SW480 (cell line): ENCODE data around the gene PPP1R26.
A peak's percentile ranks its signal among the peaks of the same experiment; 100 is the strongest.

ENCODE experiments used
- DNase-seq: peaks from one replicate; pipeline ENCODE4 v3.0.0-alpha.2; 2016; ENCODE audit warnings: low spot score

PPP1R26 gene

GRCh38 chr9:135489188-135489906 lies 9.8 kb downstream of the PPP1R26 start:
- DNase-seq = no peak

DNA sequence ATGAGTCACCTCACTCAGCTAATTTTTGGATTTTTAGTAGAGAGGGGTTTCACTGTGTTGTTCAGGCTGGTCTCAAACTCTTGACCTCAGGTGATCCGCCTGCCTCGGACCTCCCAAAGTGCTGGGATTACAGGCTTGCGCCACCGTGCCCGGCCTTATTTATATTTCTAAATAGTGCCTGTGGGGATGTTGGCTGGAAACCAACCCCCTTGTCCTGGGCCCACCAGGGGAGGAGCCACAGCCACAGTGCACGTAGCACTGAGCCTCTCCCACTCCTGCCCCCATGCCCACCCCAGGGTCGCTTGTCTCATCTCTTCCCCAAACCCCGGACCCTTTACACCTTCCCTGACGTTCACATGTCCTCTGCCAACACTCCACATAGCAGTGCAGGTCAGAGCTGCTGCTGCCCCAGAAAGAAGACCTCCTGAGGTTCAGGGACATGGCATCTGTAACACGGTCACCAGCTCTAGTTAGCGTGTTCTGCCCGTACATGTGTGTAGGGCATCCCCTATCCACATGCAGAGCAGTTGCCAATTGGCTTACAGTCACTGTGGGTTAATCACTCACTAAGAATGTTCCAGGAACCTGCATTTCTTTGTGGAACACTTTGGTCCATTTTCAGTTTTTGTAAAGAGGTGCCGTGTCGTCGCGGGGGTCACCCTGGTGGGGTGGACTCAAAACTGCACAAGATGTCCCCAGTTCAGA lies 10.7 kb downstream of the PPP1R26 start:
- DNase-seq = no peak

DNA sequence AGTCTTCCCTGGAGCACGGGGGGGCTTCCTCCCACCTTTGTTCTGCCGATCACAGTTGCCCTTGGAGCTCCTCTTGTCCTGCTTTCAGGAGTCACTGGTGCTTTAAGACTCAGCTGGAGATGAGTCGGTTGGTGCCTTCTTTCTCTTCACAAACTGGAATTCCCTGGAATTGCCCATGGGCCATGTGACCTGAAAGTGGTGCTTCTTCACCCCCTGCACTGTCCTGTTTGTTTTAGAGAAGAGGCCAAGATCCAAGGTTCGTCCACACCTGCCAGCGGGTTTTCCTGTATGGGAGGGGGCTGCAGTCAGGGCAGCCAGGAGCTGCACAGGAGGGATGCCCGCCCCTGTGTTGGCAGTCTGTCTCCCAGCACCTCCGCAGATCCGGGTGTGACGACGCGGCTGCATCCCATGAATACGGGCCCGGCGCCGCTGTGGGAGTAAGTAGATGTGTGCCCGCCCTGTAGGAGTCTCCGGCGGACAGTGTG lies 11.4 kb downstream of the PPP1R26 start:
- DNase-seq = no peak

DNA sequence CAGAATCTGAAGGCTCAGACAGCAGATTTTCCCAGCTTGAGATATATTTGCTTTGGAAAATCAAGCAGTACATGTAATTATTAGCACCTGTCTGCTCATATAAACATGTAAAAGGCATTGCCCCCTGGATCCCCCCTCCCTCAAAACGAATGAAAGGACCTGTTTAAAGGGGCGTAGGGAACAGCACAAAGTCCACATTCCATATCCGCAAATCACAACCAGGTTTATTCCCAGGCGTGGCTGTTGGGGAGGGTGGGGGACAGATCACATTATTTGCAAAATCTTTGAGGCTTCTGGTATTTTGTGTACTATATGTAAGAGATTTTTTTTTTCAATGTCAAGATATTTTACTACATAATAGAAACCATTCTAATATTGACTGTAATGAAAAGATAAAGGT lies 12.2 kb downstream of the PPP1R26 start:
- no peak for DNase-seq

GRCh38 chr9:135492886-135493669 lies 13.5 kb downstream of the PPP1R26 start:
- no peak for DNase-seq

DNA sequence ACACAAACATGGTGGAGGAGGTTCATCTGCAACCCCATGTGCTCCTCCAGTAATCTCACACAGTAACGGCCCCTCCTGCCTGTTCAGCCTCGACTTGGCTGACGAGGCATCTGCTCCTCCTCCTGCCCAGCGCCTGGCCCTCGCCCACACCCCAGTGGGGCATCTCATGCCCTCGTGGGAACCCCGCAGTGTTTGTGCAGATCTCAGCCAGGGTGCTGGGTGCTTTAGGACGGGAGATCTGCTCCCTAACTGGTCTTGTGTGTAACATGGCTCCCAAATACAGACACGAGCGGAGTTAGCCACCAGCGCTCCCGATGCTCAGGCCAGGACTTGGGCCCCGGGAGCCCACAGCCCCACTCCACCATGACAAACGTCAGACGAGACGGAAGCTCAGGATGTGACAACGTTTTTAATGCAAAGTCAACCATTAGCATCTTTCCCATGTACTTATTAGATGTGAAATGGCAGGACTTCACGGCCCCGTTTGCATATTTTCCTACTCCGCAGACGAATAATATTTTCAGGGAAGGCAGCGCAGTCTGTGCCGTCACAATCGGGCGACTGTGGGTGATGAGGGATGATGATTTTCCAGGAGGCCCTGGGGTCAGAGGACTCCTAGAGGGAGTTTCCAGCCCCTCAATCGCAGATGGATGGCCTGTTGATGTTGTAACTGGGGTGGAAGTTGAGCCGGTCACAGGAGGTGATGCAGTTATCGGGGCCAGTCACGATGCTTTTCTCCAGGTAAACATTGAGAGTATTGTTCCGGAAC lies 15.4 kb downstream of the PPP1R26 start:
- DNase-seq = no peak

DNA sequence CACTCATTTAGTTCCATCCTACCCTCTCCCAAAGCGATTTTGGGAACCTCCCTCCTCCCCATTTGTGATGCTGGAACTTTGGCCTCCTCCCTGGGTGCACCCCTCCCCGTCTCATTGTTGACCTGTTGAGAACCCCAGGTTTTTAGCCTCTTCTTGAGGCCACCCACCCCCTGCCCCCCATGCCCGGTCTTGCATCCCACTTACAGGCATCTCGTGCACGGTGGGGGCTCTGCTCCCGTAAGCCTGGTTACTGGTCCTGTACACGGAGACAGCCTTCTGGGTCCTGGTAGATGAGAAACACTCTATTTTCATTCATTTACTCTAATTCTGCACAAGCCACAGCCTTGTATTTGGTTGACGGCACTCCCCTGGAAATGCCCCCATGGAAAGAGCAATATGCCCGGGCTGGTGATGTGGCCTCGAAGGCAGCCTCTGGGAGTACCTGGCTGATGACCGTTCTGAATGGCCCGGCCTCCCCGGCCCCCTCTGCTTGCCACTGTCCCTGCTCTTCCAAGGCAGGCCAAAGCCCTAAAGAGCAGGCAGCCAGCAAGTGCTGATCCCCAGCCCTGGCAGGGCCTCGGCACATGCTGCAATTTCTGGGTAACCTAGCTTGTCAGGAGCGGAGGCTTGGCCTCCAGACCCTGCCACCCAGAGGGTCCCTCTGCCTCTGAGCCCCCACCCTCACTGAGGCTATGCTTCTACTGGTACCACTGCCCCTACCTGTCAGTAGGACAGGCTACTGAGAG lies 19.0 kb downstream of the PPP1R26 start:
- no peak for DNase-seq

- peak; percentile 87 for DNase-seq
Measured at GRCh38 chr9:135499326-135500070, 19.9 kb downstream of the PPP1R26 start.

DNA sequence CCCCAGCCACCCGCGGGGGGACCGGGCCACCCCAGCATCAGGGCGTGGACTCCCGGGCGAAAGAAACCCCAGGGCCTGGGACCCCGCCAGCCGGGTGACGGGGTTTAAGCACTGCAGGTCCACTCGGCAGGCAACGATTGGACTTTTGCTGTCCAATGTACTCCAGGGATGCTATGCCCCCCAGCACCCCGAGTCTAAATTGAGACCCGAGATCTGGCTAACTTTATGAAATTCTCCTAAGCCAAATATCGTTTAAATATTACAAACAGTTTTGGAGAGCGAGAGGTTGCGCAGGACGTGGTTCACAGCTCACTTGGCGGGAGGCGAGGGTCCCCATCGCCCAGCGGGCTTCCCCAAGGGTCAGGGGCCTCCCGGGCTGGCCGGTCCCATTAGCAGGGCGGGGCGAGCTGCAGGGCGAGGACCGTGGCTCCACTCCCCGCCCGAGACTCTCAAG lies 20.5 kb downstream of the PPP1R26 start:
- DNase-seq = peak; percentile 34

GRCh38 chr9:135500525-135501260 lies 21.1 kb downstream of the PPP1R26 start, which contains the start of gene MRPS2:
TSS of gene MRPS2 (plus strand) at chr9:135500682. CDS start at chr9:135500711, 29 bp downstream.
- peak; percentile 85 for DNase-seq

- DNase-seq = no peak
Measured at GRCh38 chr9:135501261-135502167, 21.9 kb downstream of the PPP1R26 start.

DNA sequence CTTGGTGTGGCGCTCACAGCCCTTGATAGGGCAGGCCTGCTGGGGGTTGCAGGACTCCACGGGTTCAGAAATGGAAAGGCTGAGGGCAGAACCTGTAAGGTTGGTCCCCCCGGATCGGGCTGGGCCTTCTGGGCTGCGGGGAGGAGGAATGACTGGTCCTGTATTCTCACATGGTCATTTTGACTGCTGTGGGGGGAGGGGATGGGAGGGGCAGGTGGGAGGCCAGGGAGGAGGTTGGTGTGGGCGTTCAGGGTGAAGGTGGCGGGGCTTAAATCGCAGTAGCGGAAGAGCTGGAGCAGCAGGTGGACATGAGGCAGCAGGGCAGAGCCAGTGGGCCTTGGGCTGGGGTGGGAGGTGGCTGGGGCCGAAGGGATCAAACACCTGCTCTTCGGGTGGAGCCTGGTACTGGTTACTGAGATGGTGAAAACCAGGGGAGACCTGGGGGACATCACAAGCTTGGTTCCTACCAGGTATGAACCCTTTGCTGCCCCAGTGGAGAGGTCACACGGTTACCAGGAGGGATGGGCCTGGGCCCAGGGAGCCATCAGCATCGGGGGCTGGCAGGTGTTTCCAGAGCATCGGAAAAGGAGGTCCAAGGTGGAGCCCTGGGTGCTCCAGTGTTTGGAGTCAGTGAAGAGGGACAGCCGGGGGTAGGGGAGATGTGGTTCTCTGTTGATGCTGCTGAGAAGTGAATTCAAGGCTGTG lies 22.7 kb downstream of the PPP1R26 start:
- DNase-seq = no peak

GRCh38 chr9:135502873-135503321 lies 23.3 kb downstream of the PPP1R26 start:
- DNase-seq = no peak

DNA sequence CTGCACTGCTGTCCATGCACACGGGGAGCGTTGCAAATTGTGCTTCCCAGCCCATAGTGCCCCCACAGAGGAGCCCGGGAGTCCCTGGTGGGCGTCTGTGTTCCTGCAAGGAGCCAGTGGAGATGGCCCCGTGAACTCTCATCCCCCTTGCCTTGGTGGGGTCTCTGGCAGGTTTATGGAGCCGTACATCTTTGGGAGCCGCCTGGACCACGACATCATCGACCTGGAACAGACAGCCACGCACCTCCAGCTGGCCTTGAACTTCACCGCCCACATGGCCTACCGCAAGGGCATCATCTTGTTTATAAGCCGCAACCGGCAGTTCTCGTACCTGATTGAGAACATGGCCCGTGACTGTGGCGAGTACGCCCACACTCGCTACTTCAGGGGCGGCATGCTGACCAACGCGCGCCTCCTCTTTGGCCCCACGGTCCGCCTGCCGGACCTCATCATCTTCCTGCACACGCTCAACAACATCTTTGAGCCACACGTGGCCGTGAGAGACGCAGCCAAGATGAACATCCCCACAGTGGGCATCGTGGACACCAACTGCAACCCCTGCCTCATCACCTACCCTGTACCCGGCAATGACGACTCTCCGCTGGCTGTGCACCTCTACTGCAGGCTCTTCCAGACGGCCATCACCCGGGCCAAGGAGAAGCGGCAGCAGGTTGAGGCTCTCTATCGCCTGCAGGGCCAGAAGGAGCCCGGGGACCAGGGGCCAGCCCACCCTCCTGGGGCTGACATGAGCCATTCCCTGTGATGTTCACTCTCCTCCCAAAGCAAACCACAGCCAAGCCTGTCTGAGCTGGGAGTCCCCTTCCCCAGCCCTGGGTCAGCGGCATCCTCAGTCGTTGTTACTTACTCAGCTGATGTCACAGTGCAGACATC lies 24.0 kb downstream of the PPP1R26 start:
- DNase-seq = no peak

- peak; percentile 47 for DNase-seq
Measured at GRCh38 chr9:135504262-135505243, 25.0 kb downstream of the PPP1R26 start.
